Esophagus muscularis mucosa (tissue), 4 donors: ENCODE results near the gene RNF141. TPM values are rescaled to one million over a fixed set of nuclear protein-coding genes. Genes with fewer than 3 reads are reported as not detected.
A peak's percentile ranks its signal among the peaks of the same experiment; 100 is the strongest.

Source experiments
- DNase-seq: peaks from one replicate; pipeline ENCODE4 v3.0.0-alpha.2; 2017; ENCODE audit errors: extremely low spot score
- H3K27ac ChIP-seq, 4 donors: fragments of 200-600 bp; sonication (generic); replicated peaks in 1 of 4; 1 replicate in 3 of 4; 2 replicates in 1 of 4; pipeline ENCODE4 v1.5.1; 2016 to 2019; ENCODE audit warnings: mild to moderate bottlenecking in 1 of 4
- H3K27me3 ChIP-seq, 4 donors: fragments of 200-600 bp; sonication (generic); one replicate each; pipeline versions ENCODE4 v1.5.1 to v1.6.0; 2016 to 2019
- H3K36me3 ChIP-seq, 4 donors: fragments of 200-600 bp; sonication (generic); one replicate each; pipeline ENCODE4 v1.5.1; 2016 to 2019
- H3K4me1 ChIP-seq, 4 donors: fragments of 200-600 bp; sonication (generic); one replicate each; pipeline ENCODE4 v1.5.1; 2016 to 2019
- H3K4me3 ChIP-seq, 4 donors: fragments of 200-600 bp; sonication (generic); 1 replicate in 2 of 4; 2 replicates in 2 of 4; pipeline ENCODE4 v1.5.1; 2016 to 2019; ENCODE audit warnings: mild to moderate bottlenecking in 4 of 4, moderate library complexity in 1 of 4
- H3K9me3 ChIP-seq, 4 donors: fragments of 200-600 bp; sonication (generic); 1 replicate in 3 of 4; 2 replicates in 1 of 4; pipeline ENCODE4 v1.5.1; 2016 to 2019
- CTCF ChIP-seq, 3 experiments: fragments of 200-600 bp in 2 of 3; fragments of 450-650 bp in 1 of 3; sonication (generic) in 2 of 3; IDR thresholded peaks; one replicate each; pipeline ENCODE4 v1.5.1; 2017 to 2019; ENCODE audit warnings: antibody characterized with exemption in 3 of 3, mild to moderate bottlenecking in 2 of 3, moderate library complexity in 1 of 3
- EP300 ChIP-seq: sonication (generic); formaldehyde crosslinking; IDR thresholded peaks from one replicate; pipeline ENCODE4 v1.6.1; 2017; ENCODE audit warnings: antibody characterized with exemption
- POLR2A ChIP-seq: fragments of 450-650 bp; IDR thresholded peaks from one replicate; pipeline ENCODE4 v1.6.1; 2017; ENCODE audit warnings: antibody characterized with exemption, moderate library complexity, mild to moderate bottlenecking, low read depth
- POLR2AphosphoS5 ChIP-seq, 2 donors: sonication (generic); formaldehyde crosslinking; IDR thresholded peaks; one replicate each; pipeline ENCODE4 v1.6.1; 2017; ENCODE audit warnings: antibody characterized with exemption in 2 of 2
- WGBS: methylation state at CpG from one replicate; pipeline ENCODE4 v1.1.5; 2018; 5-methylcytosine and 5-hydroxymethylcytosine counted together
- intact Hi-C: fragments of 100-400 bp; cut with DNase I; formaldehyde crosslinking; loops from one replicate; pipeline ENCODE4 v1.15.1; 2023
- total RNA-seq, 4 donors: library from RNA; depleted of rRNA; stranded (reverse); fragments of >200 nt; gene quantifications; one replicate each; pipeline versions ENCODE4 v1.1.0 to v1.2.1, GENCODE V29; 2016

RNF141 gene
- total RNA-seq, 4 donors from 2014 or later: 24.1 to 39.3 (median 34.9) TPM

GRCh38 chr11:10541561-10541930 is 559 bp upstream of the RNF141 start:
- Histone ChIP-seq H3K4me1 (peaks cover 7 to 16% (median 14%) of the 10 kb centered on the region in 4 donors), H3K27ac (peak overlapping the region; percentile 87 to 92 (median 89)), H3K27me3 (no peaks in the 10 kb centered on the region), H3K4me3 (peak overlapping the region; percentile 72 to 97 (median 78)), H3K36me3 (no peaks in the 10 kb centered on the region), H3K9me3 (no peaks in the 10 kb centered on the region)
- no peak for TF ChIP-seq CTCF (IDR thresholded peaks at IDR 0.05)
- no peak for TF ChIP-seq POLR2AphosphoS5 (IDR thresholded peaks at IDR 0.05)
- TF ChIP-seq EP300: no peak
- no peak for TF ChIP-seq POLR2A
- WGBS: 55% methylated on average over 5 of the region's 5 CpGs
- intact Hi-C loops: loop anchor here (5.0 kb wide), 2 partner anchors 129 to 196 kb away; no protein-coding TSS in a partner anchor
- no peak for DNase-seq

GRCh38 chr11:10540546-10540914 is 457 bp downstream of the RNF141 start:
- peak overlapping the region; percentile 72 to 97 (median 78) for H3K4me3 ChIP-seq
- peaks cover 7 to 16% (median 14%) of the 10 kb centered on the region in 4 donors for H3K4me1 ChIP-seq
- H3K36me3 ChIP-seq: no peaks in the 10 kb centered on the region
- no peaks in the 10 kb centered on the region for H3K9me3 ChIP-seq
- DNase-seq: no peak
- H3K27me3 ChIP-seq: no peaks in the 10 kb centered on the region
- intact Hi-C loops: loop anchor here (5.0 kb wide), 2 partner anchors 128 to 197 kb away; no protein-coding TSS in a partner anchor
- 0% methylated on average over 3 of the region's 25 CpGs for WGBS
- TF ChIP-seq EP300 (no peak), POLR2AphosphoS5 (IDR thresholded peaks at IDR 0.05) (no peak), POLR2A (no peak), CTCF (IDR thresholded peaks at IDR 0.05) (no peak)
- peak overlapping the region; percentile 87 to 92 (median 89) for H3K27ac ChIP-seq

- H3K4me1 ChIP-seq: peaks cover 7 to 16% (median 14%) of the 10 kb centered on the region in 4 donors
- no peak for DNase-seq
- H3K27ac ChIP-seq: no peak overlapping the region
- H3K4me3 ChIP-seq: no peak overlapping the region
- H3K9me3 ChIP-seq: no peaks in the 10 kb centered on the region
- intact Hi-C loops: no loop called here
- TF ChIP-seq EP300 (no peak), CTCF (IDR thresholded peaks at IDR 0.05) (no peak), POLR2A (no peak), POLR2AphosphoS5 (IDR thresholded peaks at IDR 0.05) (no peak)
- H3K36me3 ChIP-seq: no peaks in the 10 kb centered on the region
- no peaks in the 10 kb centered on the region for H3K27me3 ChIP-seq
Observed at GRCh38 chr11:10539339-10539738, 1.6 kb downstream of the RNF141 start.

- TF ChIP-seq CTCF (IDR thresholded peaks at IDR 0.05) (no peak), EP300 (no peak), POLR2AphosphoS5 (IDR thresholded peaks at IDR 0.05) (no peak), POLR2A (no peak)
- 73% methylated on average over 1 of the region's 1 CpG for WGBS
- peaks cover 7 to 16% (median 14%) of the 10 kb centered on the region in 4 donors for H3K4me1 ChIP-seq
- no peak overlapping the region for H3K27ac ChIP-seq
- no peak for DNase-seq
- H3K36me3 ChIP-seq: peaks cover 0 to 3% (median 0%) of the 10 kb centered on the region in 4 donors
- H3K9me3 ChIP-seq: no peaks in the 10 kb centered on the region
- H3K4me3 ChIP-seq: no peak overlapping the region
- intact Hi-C loops: no loop called here
- no peaks in the 10 kb centered on the region for H3K27me3 ChIP-seq
Observed at GRCh38 chr11:10538924-10539323, 2.1 kb downstream of the RNF141 start.

- no peak for DNase-seq
- H3K27ac ChIP-seq: no peak overlapping the region
- no peak for TF ChIP-seq POLR2AphosphoS5 (IDR thresholded peaks at IDR 0.05)
- no peak for TF ChIP-seq CTCF (IDR thresholded peaks at IDR 0.05)
- peaks cover 4 to 13% (median 8%) of the 10 kb centered on the region in 4 donors for H3K36me3 ChIP-seq
- intact Hi-C loops: no loop called here
- peaks cover 7 to 16% (median 14%) of the 10 kb centered on the region in 4 donors for H3K4me1 ChIP-seq
- no peaks in the 10 kb centered on the region for H3K9me3 ChIP-seq
- H3K27me3 ChIP-seq: no peaks in the 10 kb centered on the region
- H3K4me3 ChIP-seq: no peak overlapping the region
Observed at GRCh38 chr11:10537600-10537999, 3.4 kb downstream of the RNF141 start.
